ENCODE data around the gene ECHDC1. TPM values are rescaled to one million over a fixed set of nuclear protein-coding genes. Genes with fewer than 3 reads are reported as not detected.
"Not testable (repeated sequence)": the region's sequence is repeated elsewhere in the genome, so short reads cannot be mapped to it uniquely, and the experiment has no call there.

Gene ECHDC1, protein sequence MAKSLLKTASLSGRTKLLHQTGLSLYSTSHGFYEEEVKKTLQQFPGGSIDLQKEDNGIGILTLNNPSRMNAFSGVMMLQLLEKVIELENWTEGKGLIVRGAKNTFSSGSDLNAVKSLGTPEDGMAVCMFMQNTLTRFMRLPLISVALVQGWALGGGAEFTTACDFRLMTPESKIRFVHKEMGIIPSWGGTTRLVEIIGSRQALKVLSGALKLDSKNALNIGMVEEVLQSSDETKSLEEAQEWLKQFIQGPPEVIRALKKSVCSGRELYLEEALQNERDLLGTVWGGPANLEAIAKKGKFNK
- 60.9 and 77.3 TPM in 2 replicates for total RNA-seq

DNA sequence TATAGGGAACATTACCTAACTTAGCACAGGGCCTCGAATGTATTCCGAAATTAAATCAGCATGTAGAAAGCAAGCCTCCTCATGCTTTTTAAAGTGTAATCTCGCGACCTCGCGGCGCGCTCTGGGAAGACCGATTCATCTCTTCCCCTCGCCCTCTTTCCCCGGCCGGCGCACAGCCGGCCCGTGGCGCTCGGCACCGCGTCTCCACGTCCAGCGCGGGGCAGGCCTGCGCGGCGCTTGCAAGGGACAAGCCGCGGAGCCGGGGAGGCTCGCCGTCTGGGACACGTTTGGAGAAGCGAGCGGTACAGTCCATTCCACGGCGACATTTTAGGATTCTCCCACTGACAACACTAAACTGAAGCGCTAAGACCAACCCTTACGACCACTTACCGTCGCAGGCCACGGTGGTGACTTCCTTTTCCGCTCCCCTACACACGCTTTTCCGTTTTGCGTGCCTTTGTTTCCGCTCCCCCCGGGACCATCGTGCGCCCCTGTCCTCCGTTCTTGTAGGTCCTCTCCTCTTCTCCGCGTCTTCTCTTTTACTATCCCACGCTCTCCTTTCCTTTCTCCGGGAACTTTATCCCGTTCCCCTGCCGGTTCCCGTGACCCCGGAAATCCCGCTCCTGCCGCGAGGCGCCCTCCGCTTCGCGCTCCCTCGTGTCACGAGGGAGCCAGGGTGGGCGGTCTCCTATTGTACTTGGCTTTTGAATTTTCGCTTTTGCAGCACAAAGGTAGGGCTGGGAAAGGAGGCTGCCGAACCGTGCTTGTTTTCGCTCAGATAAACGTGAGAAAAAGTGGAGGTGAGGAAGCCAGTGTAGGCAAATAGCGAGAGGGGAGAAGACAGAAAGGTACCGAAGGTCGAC, at the start of gene ECHDC1:
Gene ECHDC1 (minus strand): TSS at position 664 of the 863 bp plus-strand sequence. CDS start 12,581 bp downstream, outside the sequence.
- DNase-seq (ENCODE audit: low read depth), result peak; percentile 75
- TF ChIP-seq, protein P1, sequence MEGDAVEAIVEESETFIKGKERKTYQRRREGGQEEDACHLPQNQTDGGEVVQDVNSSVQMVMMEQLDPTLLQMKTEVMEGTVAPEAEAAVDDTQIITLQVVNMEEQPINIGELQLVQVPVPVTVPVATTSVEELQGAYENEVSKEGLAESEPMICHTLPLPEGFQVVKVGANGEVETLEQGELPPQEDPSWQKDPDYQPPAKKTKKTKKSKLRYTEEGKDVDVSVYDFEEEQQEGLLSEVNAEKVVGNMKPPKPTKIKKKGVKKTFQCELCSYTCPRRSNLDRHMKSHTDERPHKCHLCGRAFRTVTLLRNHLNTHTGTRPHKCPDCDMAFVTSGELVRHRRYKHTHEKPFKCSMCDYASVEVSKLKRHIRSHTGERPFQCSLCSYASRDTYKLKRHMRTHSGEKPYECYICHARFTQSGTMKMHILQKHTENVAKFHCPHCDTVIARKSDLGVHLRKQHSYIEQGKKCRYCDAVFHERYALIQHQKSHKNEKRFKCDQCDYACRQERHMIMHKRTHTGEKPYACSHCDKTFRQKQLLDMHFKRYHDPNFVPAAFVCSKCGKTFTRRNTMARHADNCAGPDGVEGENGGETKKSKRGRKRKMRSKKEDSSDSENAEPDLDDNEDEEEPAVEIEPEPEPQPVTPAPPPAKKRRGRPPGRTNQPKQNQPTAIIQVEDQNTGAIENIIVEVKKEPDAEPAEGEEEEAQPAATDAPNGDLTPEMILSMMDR (IDR thresholded peaks at IDR 0.05; ENCODE audit: insufficient read depth, low read depth, low read length), result peak; percentile 4
- H3K4me3 ChIP-seq (ENCODE audit: low read depth, low read length), result peak within 1 kb of the TSS; percentile 68

DNA sequence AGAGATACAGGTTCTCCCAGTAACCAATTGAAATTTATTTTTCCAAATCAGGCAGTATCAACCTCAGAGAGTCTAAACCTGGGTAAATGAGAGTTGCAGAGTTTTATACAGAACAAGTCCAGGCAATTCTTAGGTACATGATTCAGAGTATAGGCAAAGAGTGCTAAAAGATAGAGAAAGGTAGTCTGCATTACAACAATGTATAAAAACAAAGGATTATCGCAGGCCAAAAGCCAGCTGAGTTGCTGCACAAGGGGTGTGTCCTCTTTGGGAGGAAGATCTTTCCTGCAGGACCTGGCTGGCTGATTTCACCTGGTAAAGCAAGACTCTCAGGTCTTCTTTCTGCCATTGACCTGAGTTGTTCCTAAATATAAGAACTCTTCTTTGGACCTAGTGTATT, 48.9 kb upstream of the ECHDC1 start:
- TF ChIP-seq, protein P1 (IDR thresholded peaks at IDR 0.05; ENCODE audit: insufficient read depth, low read depth, low read length), result no peak
- no peak overlapping the region for H3K4me3 ChIP-seq (ENCODE audit: low read depth, low read length)
- DNase-seq (ENCODE audit: low read depth), result no peak

DNA sequence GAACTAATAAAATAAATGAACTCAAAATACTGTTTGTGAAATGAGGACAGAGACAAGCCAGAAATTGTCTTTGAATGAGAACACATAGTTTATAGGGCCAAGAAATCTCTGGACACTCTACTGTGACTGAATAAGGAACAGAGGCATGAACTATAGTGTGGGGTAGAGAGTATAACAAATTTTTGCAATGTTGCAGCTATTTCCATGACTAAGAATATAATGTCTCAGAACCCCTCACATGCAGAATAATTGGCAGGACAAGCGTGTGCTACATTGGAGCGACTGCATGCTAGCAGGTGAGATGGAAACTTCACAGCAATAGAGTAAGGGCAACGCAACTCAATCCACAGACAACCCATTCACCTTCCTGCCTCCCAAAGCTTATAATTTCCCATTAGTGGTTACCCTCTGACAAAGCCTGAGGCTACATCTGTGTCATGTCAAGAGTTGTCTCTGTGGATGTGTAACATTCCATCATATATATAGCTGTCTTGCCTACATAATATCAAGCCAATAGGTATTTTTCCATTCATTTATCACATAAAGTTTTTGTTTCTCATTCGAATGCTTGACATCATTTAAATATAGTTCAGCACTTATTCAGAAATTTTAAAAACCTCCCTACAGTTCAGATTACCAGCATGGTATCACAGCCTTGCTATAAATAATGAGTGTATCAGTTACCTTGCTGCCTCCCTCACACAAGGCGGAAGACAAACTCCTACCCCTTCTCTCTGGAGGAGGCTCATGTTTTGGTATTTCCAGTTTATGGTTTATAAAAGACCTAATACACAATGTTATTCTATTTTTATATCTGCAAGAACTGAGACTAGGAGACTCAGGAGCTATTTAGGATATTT, 47.9 kb upstream of the ECHDC1 start:
- no peak overlapping the region for H3K4me3 ChIP-seq (ENCODE audit: low read depth, low read length)
- TF ChIP-seq, protein P1 (IDR thresholded peaks at IDR 0.05; ENCODE audit: insufficient read depth, low read depth, low read length), result no peak
- no peak for DNase-seq (ENCODE audit: low read depth)

DNA sequence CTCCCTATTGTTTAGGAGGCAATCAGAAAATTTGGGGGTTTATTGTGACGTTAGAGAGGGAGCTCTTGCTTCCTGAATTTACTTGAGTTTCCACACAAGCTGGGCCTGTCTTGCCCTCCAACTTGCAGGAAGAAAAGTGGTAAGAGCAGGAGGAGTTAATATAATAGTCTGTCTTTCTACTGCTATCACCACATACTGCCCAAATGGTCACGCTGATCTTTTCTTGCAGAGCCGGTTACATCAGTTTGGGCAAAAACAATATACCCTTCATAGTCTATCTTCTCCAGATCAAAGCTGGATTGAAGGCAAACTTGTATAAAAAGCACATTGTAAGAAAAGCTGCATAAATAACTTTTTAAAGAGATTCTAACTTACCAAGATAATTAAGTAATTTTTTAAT, 46.3 kb upstream of the ECHDC1 start:
- no peak overlapping the region for H3K4me3 ChIP-seq (ENCODE audit: low read depth, low read length)
- TF ChIP-seq, protein P1 (IDR thresholded peaks at IDR 0.05; ENCODE audit: insufficient read depth, low read depth, low read length), result no peak
- no peak for DNase-seq (ENCODE audit: low read depth)

DNA sequence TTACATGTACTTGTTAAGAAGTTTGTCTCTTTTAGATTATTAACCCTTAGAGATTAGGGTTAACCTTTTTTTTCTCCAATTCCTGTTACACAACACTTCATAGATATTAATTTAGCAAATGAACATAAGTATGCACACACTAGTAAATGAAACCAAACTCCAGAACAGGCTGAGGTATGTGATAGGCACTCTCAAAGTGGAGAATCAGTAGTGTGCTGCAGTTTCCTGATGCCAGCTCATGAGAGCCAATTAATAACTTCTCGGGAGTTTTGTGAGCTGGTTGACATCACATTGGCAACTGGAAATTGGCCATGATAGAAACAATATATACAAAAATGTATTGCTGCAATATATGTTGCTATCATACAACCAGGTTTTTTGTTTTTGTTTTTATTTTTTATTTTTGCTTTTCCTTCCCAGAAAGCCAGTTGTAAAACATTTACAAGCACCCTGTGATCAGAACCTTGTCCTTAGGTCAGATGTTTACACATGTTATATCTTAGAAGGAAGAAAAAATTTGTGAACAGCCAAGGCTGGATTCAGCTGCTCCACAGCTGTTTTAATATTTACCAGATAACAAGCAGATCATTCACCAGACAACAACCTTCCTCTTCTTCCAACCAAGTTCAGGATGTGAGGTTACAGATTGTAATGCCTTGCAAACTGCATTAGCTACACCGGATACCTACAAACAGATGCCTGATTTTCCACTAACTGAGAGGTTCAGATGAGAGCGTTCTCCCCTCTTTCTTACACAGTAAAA, 42.4 kb upstream of the ECHDC1 start:
- TF ChIP-seq, protein P1 (IDR thresholded peaks at IDR 0.05; ENCODE audit: insufficient read depth, low read depth, low read length), result no peak
- H3K4me3 ChIP-seq (ENCODE audit: low read depth, low read length), result no peak overlapping the region
- DNase-seq (ENCODE audit: low read depth), result peak; percentile 56

DNA sequence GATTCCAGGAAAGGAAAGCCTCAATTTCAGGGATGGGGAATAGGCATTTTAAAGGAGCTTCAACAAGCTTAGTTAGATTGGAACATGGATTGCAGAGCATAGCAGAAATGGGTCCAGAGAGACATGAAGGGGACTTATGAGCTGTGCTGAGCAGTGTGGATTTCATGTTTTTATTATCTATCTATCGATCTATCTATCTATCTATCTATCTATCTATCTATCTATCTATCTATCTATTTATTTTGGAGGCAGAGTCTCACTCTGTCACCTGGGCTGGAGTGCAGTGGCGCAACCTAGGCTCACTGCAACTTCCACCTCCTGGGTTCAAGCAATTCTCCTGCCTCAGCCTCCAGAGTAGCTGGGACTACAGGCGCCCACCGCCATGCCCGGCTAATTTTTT, 41.4 kb upstream of the ECHDC1 start:
- DNase-seq (ENCODE audit: low read depth); H3K4me3 ChIP-seq (ENCODE audit: low read depth, low read length): not testable (repeated sequence)

Data from fibroblast of villous mesenchyme (primary cell).